HG03460 (cell line): ENCODE results near the gene MAGI1.

Source experiments
- ATAC-seq: cut with Tn5 transposase; IDR thresholded peaks from one replicate; pipeline ENCODE4 v1.9.1; 2021; ENCODE audit not compliant: unreplicated experiment

MAGI1 gene

DNA sequence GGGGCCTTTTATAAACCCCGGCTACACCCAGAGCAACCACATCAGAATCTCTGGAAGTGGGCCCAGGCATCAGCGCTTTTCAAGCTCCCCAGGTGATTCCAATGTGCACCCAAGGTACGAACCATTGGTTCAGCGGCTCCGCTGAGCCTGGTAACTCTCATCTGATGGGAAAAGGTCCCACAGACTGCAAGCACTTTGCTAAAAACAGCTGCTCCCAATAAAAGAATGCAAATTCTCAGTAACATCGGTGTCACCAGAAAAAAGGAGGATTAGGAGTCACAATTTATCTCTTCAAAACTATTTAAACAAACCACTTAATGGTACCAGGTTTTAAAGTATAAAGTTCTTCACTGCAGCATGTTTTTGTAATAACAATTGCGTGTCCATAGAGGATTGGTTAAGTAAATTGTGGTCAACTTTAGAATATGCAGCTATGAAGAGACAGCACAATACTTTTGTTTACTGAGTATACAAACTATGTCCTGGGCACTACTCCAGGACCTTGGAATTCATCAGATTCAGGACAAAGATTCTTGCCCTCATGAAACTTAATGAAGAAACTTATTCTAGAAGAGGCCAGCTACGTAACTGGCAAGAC lies 690.2 kb downstream of the MAGI1 start:
- ATAC-seq, result no peak

DNA sequence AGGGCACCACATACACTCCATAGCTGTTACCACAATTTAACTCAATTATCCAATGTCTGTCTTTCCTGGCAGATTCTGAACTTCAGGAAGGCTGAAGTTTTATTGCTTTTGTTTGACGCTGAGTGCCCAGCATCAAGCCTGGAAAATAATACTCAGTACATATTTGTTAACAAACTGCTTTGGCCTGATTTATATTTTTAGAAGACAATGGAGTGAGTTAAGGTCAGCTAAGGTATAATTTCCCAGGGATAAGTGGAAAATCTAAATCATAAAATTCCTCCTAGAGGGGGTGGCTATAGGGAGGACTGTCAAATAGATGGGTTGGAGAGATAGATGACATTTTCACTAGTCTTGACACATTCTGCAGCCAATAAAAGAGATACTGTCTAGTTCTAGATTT lies 691.6 kb downstream of the MAGI1 start:
- no peak for ATAC-seq

DNA sequence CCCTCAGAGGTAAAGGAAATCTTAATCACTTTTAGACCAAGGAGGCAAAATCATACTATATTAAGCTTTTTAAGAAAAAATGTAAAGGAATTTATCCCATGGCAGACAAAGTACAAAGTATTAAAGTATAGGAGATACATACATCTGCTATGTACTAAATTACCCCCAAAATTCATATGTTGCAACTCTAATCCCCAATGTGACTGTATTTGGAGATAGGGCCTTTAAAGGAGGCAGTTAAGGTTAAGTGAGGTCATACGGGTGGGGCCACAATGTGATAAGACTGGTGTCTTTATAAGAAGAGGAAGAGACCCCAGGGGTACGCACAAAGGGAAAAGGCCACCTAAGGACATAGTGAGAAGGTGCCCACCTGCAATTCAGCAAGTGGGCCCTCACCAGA lies 693.9 kb downstream of the MAGI1 start:
- no peak for ATAC-seq

DNA sequence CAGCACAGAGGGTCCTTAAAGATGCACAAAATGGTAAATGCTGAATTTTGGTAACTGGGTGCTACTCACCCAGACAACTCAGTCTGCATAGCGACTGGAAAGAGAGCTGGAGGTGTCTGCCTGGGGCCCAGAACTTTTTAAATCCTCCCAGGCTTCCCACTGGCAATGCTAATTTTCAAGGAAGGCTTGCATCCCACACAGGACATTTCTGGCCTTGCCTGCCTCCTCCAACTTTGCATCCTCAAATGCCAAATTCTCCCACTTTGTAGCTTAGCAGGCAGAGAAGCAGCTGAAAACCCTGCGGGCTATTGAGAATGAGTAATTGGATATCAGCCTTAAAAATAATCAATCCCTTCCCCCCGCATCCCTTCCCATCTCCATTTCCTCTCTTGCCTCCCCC lies 694.3 kb downstream of the MAGI1 start:
- ATAC-seq, result no peak

DNA sequence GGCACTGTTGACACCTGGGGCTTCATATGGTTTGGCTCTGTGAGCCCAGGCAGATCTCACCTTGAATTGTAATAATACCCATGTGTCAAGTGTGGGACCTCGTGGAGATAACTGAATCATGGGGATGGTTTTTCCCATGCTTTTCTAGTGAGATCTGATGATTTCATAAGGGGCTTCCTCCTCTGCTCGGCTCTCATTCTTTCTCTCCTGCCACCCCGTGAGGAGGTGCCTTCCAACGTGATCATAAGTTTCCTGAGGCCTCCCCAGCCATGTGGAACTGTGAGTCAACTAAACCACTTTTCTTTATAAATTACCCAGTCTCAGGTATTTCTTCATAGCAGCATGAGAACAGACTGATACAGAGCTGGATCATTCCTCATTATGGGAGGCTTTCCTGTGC lies 695.0 kb downstream of the MAGI1 start:
- ATAC-seq, result no peak

DNA sequence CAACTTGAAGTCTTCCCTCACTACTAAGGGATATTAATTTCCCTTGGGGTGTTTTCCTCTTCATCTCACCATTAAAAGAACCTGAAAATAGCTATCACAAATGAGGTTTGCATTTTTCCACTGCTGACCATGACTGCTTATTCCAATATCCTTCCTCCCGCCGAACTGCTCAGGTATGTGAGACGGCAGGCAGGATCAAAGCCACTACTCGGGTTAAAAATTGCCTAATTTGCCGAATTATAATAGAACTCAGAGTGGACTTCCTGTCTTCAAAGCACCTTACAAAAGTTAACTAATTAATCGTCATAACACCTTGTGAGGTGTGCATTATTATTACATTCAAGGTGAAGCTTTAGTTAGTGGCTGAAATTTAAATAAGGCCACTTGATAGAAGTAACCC lies 695.7 kb downstream of the MAGI1 start:
- no peak for ATAC-seq

DNA sequence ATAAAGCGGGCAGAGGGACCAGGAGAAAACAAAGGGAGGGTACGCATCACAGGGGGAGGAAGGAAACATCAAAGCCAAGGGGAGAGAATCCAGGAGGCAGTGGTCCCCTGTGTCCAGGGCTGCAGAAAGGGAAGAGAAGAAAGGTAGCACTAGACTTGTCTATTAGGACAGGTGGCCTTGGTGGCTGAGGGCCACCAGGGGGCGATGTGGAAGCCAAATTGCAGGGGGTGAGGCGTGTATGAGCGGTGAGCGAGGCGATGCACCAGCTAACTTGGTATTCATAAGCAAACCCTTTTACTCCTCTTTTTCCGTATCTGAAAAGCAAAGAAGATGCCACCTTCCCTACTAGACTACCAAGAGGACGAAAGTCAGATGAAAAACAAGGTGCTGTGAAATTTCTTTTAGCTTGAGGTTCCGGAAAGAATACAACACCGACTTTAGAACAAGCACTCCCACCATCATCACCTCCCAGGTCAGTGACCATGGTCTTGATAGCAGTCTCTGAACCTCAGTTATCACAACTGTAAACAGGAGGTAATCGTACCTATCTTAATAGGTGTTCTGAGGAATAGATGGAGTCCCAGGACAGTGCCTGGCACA lies 696.5 kb downstream of the MAGI1 start:
- ATAC-seq, result peak; percentile 67

DNA sequence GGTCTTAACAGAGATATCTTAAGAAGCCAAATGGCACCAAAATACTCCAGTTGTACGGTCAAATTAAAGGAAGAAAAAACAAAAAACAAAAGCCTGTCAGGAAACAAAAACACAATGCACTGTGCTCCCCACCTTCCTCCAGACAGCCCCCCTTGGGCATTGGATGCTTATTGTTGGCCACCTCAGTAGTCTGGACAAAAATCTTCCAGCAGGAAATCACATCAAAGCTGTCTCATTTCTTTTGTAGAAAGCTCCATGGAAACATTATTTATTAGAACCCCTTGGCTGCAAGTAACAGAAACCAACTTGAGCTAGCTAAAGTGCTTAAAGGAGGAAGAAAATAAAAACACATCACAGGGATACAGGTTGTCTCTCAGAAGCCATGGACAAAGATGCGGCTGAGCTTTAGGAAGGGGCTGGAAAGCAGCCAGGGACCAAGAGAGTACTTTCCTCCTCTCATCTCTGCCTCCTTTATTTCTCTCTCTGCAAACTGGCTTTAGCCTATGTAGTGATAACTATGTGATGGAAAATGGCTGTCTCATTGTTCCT lies 699.5 kb downstream of the MAGI1 start:
- no peak for ATAC-seq

DNA sequence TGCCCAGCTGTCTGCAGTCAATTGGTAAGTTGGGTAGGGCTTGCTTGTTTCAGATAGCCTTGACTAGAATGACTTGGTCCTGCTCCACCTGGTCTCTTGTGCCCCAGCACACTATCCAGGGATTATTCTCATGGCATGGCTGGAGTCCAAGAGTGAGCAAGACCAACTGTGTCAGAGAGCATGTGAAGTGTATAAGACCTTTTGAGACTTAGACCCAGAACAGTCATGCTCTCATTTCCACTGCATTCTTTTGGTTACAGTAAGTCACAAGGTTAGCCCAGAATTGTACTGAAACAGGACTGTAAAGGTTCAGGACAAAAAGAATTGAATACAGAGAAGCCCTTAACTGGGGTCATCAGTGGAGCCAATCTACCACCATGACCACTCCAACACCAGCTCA lies 700.1 kb downstream of the MAGI1 start:
- no peak for ATAC-seq

DNA sequence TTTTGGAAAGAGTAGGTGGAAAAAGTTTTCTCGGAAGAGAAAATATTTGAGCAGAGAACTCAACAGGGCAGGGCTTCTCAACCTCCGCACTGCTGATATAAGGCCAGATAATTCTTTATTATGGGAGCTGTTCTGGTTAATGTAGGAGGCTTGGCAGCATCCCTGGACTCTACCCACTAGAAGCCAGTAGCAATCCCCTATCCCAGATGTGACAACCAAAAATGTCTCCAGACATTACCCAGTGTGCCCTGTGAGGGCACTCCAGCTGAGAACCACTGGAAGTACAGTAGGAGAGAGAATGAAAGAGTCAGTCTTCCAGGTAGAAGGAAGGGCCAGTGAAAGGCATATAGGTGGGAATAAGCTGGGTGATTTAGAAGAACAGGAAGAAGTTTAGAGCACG lies 703.1 kb downstream of the MAGI1 start:
- no peak for ATAC-seq

DNA sequence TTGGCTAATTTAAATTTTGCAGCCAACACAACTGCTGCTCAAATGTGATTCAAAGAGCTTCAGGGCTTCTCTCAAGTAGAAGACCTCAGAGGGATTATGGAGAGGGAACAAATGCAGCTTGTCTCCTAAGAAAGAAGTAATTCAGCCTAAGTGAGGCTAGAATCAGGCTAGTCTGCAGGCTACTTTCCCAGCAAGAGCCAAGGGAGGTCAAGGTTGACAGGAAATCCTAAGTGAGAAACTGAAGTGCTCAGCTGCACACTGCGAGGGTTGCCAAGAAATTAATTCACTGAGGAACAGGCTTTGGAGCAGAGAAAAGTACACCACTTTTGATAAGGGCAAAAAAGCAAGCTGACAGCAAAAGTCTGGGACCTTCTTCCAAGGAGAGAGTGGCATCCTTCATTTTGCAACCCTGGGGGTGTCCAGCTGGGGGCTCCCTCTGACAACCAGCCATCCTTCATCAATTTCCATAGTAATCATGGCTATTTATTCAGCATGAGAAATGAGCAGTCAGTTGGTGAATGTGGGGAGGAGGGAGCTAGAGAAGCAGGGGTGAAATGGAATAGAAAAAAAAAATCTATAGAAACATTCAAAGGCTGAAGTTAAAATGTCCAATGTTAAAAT lies 704.6 kb downstream of the MAGI1 start:
- ATAC-seq, result no peak

DNA sequence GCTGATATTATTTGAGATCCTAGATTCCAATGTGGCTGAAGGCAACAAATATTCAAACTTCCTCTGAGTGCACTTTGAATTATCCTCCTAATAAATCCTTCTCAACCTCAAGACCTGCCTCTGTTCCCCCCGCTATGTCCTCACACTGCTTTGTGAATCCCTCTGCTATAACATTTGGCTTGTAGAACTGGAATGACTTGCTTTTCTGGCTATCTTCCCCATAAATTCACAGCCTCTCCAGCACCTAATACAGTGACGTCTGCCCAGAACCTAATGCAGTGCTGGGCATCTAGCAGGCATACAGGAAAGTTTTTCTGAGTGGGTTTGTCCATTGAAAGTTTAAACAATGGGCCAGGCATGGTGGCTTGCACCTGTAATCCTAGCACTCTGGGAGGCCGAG lies 707.0 kb downstream of the MAGI1 start:
- no peak for ATAC-seq

DNA sequence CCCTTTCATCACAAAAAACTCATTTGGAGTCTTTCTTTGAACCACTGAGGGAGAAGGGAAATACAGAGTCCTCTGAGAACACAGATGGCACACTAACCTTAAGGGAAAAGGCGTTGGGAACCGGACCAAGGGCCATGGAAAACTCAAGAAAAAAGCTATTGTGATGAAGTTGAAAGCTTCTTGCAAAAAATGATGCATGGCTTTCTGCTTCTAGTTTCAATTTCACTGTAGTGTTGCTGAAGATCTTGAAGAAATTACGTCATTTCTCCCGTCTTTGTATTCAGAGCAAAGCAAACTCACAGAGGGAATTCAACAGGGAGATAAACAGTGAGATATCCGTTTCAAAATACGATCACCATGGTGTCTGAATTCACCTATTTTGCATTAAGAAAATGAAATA lies 708.6 kb downstream of the MAGI1 start:
- no peak for ATAC-seq

DNA sequence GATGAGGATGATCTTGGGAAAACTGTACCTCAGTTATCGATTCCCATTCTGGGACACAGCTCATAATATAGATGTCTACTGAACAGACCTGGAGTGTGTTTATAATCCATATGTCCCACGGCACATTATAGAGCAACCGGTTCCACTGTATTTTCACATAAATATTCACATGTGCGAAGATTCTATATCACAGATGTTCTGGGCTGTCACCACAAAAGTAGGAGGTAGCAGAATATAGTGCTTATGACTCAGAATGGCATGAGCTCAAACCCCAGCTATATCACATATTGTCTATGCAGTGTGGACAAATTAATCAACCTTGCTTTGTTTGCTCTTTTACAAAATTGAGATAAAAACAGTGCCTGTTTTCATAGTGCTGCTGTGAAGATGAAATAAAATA lies 710.6 kb downstream of the MAGI1 start:
- ATAC-seq, result no peak

DNA sequence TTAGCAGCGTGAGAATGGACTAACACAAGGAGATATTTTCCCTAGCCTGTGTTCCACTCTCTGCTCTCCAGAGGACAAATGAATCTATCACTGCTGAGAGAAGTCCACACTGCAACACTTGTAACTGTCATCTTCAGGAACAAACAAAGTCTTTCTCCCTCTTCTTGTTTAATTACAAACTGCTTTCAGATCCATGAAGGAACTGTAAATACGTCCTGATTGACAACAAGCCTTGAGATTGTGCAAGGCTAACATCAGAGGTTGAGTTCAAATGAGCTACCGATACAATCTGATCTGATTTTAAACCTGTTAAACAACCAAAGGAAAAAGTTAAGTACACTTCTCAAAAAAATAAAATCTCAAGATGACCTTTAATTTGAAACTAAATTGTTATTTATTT lies 712.1 kb downstream of the MAGI1 start:
- ATAC-seq, result no peak

DNA sequence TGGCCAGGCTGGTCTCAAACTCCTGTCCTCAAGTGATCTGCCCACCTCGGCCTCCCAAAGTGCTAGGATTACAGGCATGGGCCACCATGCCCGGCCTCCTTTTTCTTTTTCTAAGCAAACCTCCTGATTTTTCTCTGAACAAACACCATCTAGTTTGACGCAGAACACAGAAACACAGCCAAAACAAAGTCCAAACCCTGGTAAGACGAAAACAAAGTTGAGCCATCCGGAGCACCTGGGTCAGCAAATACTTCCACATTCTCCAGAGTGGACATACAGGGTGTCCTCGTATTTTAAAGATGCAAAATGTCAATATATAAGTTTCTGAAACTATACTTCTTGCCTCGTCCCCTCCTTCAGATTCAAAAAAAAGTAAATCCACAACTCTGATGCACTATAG lies 715.8 kb downstream of the MAGI1 start:
- ATAC-seq, result no peak

DNA sequence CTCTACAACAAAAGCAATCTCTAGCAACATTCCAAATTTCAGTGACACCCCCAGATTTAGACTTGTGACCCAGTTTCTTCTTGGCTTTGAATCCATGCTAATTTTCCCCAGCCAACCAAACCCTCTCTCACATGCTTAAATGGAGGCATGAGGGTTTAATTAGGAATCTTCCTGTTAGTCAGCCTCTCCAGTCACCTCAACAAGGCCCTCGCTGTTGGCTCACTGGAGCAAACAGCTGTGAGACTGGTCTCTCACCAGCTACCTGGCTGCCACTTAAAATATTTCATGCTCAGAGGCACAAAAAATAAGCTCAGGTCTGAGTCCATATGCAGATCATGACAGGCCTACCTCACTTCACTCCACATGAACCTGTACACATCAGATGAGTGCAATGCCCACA lies 720.5 kb downstream of the MAGI1 start:
- ATAC-seq, result no peak

DNA sequence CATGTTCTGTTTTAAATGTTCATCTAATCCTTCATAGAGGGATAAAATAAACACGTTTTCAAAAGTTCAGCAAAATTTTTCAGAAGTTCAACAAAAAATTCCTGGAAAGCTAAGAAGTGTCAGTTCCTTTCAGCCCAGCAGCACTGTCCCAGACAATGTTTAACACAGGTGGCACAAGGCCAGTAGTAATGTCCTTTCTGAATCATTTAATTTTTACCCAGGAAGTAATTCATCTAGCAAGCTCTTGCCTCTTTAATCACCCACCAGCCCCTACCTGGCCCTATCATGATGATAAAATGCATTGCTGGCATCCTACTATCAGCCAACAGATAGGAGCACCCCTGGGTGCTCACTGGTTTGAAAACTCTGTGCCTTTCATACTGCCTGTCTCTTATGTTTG lies 723.8 kb downstream of the MAGI1 start:
- ATAC-seq, result no peak

DNA sequence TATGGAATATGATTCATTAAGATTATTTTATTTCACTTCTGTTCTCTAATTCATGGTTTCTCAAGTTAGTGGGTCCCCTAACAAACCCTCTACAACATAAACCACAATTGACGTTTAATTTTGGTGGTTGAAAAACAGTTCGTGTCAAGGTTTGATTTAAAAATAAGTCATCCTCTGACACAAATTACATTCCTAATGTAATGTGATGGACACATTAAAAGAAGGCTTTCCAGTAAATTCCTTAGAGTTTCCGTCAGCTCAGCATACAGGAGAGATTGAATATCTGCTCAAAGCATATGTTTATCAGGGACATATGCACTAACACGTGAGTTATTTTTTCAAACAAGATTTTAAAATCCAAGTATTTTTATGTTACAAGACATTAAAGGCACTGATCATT lies 724.4 kb downstream of the MAGI1 start:
- no peak for ATAC-seq

DNA sequence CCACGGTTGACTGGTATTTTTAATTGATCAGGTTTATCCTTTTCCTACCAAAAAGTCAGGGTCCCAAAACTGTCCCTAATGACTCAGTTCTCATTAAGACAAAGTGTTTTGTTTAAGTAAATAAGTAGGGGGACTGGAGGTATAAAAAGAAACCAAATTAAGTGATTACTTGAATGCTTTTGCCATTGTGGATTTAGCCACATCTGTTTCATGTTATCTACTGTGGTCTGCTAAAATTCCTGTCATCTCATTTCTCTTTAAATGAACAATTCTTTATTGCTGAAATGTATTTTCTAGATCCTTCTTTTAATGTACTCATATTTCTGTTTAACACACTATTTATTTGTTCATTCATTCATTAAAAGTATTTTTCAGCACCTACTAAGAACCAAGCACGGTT lies 725.1 kb downstream of the MAGI1 start:
- ATAC-seq, result no peak

DNA sequence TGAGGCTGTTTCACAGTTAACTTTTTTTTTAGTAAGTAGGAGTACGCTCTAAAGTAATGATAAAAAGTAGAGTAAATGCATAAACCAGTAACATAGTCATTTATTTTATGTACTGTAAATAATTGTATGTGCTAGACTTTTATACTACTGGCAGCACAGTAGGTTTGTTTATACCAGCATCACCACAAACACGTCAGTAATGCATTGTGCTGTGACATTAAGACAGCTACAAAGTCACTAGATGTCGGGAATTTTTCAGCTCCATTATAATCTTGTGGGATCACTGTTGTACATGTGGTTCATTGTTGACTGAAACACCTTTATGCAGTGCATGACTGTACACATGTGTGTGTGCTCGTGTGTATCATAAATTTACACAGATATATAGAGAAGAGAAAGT lies 732.9 kb downstream of the MAGI1 start:
- no peak for ATAC-seq
